ENCODE measurements around the gene CXADR. TPM values are rescaled to one million over a fixed set of nuclear protein-coding genes. Genes with fewer than 3 reads are reported as not detected.

The CXADR gene
- total RNA-seq, 4 donors from 2014 or later: 4.6 to 136 (median 87.7) TPM

GRCh38 chr21:17538576-17538975 is 25.7 kb downstream of the CXADR start:
- WGBS, 2 donors (ENCODE audit: low coverage in 1 of 2): 71 to 87% methylated on average over 2 of the region's 2 CpGs
- DNase-seq: no peak
- Histone ChIP-seq H3K9me3 (no peaks in the 10 kb centered on the region), H3K27me3 (no peaks in the 10 kb centered on the region), H3K36me3 (no peaks in the 10 kb centered on the region), H3K4me3 (no peak overlapping the region), H3K27ac (no peak overlapping the region), H3K4me1 (peaks cover 7 to 34% (median 19%) of the 10 kb centered on the region in 4 donors)
- intact Hi-C loops (cut with DNase I; ENCODE audit: low total_unique reads): no loop called here
- TF ChIP-seq CTCF (IDR thresholded peaks at IDR 0.05): no peak
- no peak for TF ChIP-seq POLR2A (IDR thresholded peaks at IDR 0.05)
- TF ChIP-seq POLR2AphosphoS5 (IDR thresholded peaks at IDR 0.05): no peak
- TF ChIP-seq EP300 (IDR thresholded peaks at IDR 0.05; ENCODE audit: low read depth): no peak
- in situ Hi-C loops (cut with MboI; ENCODE audit: low pct_ligation_motif_present in 1 of 4, low pct_unique_long_range_greater_than_20kb in 1 of 4, low sequenced_read_pairs in 3 of 4): no loop called here

GRCh38 chr21:17539323-17539722 is 26.5 kb downstream of the CXADR start:
- Histone ChIP-seq H3K27me3 (no peaks in the 10 kb centered on the region), H3K36me3 (no peaks in the 10 kb centered on the region), H3K4me1 (peaks cover 7 to 34% (median 19%) of the 10 kb centered on the region in 4 donors), H3K27ac (no peak overlapping the region), H3K4me3 (no peak overlapping the region), H3K9me3 (no peaks in the 10 kb centered on the region)
- intact Hi-C loops (cut with DNase I; ENCODE audit: low total_unique reads): no loop called here
- 77% methylated on average over 1 of the region's 1 CpG; no CpG with 5 or more reads in 1 of the 2 donors for WGBS, 2 donors (ENCODE audit: low coverage in 1 of 2)
- in situ Hi-C loops (cut with MboI; ENCODE audit: low pct_ligation_motif_present in 1 of 4, low pct_unique_long_range_greater_than_20kb in 1 of 4, low sequenced_read_pairs in 3 of 4): no loop called here
- TF ChIP-seq CTCF (IDR thresholded peaks at IDR 0.05) (no peak), POLR2AphosphoS5 (IDR thresholded peaks at IDR 0.05) (no peak), POLR2A (IDR thresholded peaks at IDR 0.05) (no peak), EP300 (IDR thresholded peaks at IDR 0.05; ENCODE audit: low read depth) (no peak)
- DNase-seq: no peak

- Histone ChIP-seq H3K9me3 (no peaks in the 10 kb centered on the region), H3K27me3 (no peaks in the 10 kb centered on the region), H3K4me3 (no peak overlapping the region), H3K4me1 (peaks cover 7 to 34% (median 19%) of the 10 kb centered on the region in 4 donors), H3K36me3 (no peaks in the 10 kb centered on the region), H3K27ac (no peak overlapping the region)
- intact Hi-C loops (cut with DNase I; ENCODE audit: low total_unique reads) (no loop called here), in situ Hi-C loops (cut with MboI; ENCODE audit: low pct_ligation_motif_present in 1 of 4, low pct_unique_long_range_greater_than_20kb in 1 of 4, low sequenced_read_pairs in 3 of 4) (no loop called here)
- no peak for DNase-seq
- TF ChIP-seq POLR2AphosphoS5 (IDR thresholded peaks at IDR 0.05) (no peak), EP300 (IDR thresholded peaks at IDR 0.05; ENCODE audit: low read depth) (no peak), POLR2A (IDR thresholded peaks at IDR 0.05) (no peak), CTCF (IDR thresholded peaks at IDR 0.05) (no peak)
- 92% methylated on average over 5 to 9 of the region's 9 CpGs for whole genome bisulfite sequencing, 2 donors (ENCODE audit: low coverage in 1 of 2)
Measured at GRCh38 chr21:17539743-17540341, 27.0 kb downstream of the CXADR start.

- Histone ChIP-seq H3K27me3 (no peaks in the 10 kb centered on the region), H3K36me3 (no peaks in the 10 kb centered on the region), H3K9me3 (no peaks in the 10 kb centered on the region), H3K27ac (no peak overlapping the region), H3K4me3 (no peak overlapping the region), H3K4me1 (peaks cover 7 to 34% (median 19%) of the 10 kb centered on the region in 4 donors)
- intact Hi-C loops (cut with DNase I; ENCODE audit: low total_unique reads) (no loop called here), in situ Hi-C loops (cut with MboI; ENCODE audit: low pct_ligation_motif_present in 1 of 4, low pct_unique_long_range_greater_than_20kb in 1 of 4, low sequenced_read_pairs in 3 of 4) (no loop called here)
- no peak for TF ChIP-seq EP300 (IDR thresholded peaks at IDR 0.05; ENCODE audit: low read depth)
- TF ChIP-seq POLR2A (IDR thresholded peaks at IDR 0.05): no peak
- no peak for TF ChIP-seq CTCF (IDR thresholded peaks at IDR 0.05)
- no peak for TF ChIP-seq POLR2AphosphoS5 (IDR thresholded peaks at IDR 0.05)
- no peak for DNase-seq
- WGBS, 2 donors (ENCODE audit: low coverage in 1 of 2): 65 to 91% methylated on average over 4 of the region's 4 CpGs
Measured at GRCh38 chr21:17540530-17540929, 27.7 kb downstream of the CXADR start.
